A673 (cell line): ENCODE data around the gene TOP3B.

ENCODE experiments used
- CTCF ChIP-seq: fragments of 300-800, 200-600 bp; sonication (generic); conservative IDR thresholded peaks from 2 replicates; pipeline ENCODE4 v1.5.1; 2017; ENCODE audit warnings: low read depth, mild to moderate bottlenecking, antibody characterized with exemption, low read length, moderate library complexity, mixed read lengths
- EZH2 ChIP-seq: fragments of 200-600 bp; sonication (generic); IDR thresholded peaks from 2 replicates; pipeline ENCODE4 v1.6.1; 2017; ENCODE audit warnings: borderline replicate concordance, low read depth, mild to moderate bottlenecking, mixed read lengths, antibody characterized with exemption, low read length; ENCODE audit not compliant: poor library complexity, severe bottlenecking

- TF ChIP-seq CTCF (peak; percentile 75), EZH2 (no peak)
Measured at GRCh38 chr22:21952586-21953571, 29.7 kb downstream of the TOP3B start, which contains the start of gene PPM1F.
